ENCODE data around the gene EEPD1.

DNA sequence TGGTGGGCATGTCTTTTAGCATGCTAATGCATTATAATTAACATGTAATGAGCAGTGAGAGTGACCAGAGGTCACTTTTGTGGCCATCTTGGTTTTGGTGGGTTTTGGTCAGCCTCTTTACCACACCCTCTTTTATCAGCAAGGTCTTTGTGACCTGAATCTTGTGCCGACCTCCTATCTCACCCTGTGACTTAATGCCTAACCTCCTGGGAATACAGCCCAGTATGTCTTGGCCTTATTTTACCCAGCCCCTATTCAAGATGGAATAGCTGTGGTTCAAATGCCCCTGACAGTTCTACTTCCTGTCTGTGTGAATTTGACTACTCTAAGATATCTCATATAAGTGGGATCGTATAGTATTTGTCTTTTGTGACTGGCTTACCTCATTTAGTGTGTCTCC lies 85.1 kb downstream of the EEPD1 start:
- TF ChIP-seq FOXM1 (IDR thresholded peaks at IDR 0.05; ENCODE audit: borderline replicate concordance) (no peak), ELF4 (IDR thresholded peaks at IDR 0.05) (no peak), FOXA1 (IDR thresholded peaks at IDR 0.05) (no peak), NFRKB (IDR thresholded peaks at IDR 0.05) (no peak)
- TF ChIP-seq, protein P1, sequence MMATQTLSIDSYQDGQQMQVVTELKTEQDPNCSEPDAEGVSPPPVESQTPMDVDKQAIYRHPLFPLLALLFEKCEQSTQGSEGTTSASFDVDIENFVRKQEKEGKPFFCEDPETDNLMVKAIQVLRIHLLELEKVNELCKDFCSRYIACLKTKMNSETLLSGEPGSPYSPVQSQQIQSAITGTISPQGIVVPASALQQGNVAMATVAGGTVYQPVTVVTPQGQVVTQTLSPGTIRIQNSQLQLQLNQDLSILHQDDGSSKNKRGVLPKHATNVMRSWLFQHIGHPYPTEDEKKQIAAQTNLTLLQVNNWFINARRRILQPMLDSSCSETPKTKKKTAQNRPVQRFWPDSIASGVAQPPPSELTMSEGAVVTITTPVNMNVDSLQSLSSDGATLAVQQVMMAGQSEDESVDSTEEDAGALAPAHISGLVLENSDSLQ (IDR thresholded peaks at IDR 0.05), result no peak

Measured in HEK293T (cell line).